PC-9 (cell line): ENCODE data around the gene CEP76. TPM values are rescaled to one million over a fixed set of nuclear protein-coding genes. Genes with fewer than 3 reads are reported as not detected.
A peak's percentile ranks its signal among the peaks of the same experiment; 100 is the strongest.

Experiments used
- BruUV-seq: library from RNA; stranded (reverse); fragments of 400-500 nt; replicated peaks from 2 replicates; lab custom pipeline; 2021; lab: Mats Ljungman, UMichigan
- CTCF ChIA-PET: fragments of 300-600 bp; sonication (Branson Sonifier 250); formaldehyde crosslinking; loops from one replicate; lab custom pipeline; 2022; ENCODE audit warnings: antibody characterized with exemption; lab: Charles Lee
- POLR2A ChIA-PET: fragments of 300-600 bp; sonication (Branson Sonifier 250); formaldehyde crosslinking; loops from one replicate; lab custom pipeline; 2022; ENCODE audit warnings: antibody characterized with exemption; ENCODE audit not compliant: unreplicated experiment; lab: Charles Lee
- DNase-seq, 2 experiments: peaks; one replicate each; pipeline versions ENCODE4 v3.0.0 to v3.0.0-alpha.2; 2015 to 2022; ENCODE audit warnings: mixed read lengths in 1 of 2
- H2AFZ ChIP-seq: fragments of 200-600 bp; sonication (generic); 2 replicates; pipeline ENCODE4 v1.8.1; 2017; ENCODE audit warnings: antibody characterized with exemption
- H3F3A ChIP-seq: fragments of 200-600 bp; sonication (generic); 2 replicates; pipeline ENCODE4 v1.8.1; 2017; ENCODE audit warnings: antibody characterized with exemption, mild to moderate bottlenecking, low read depth; ENCODE audit not compliant: insufficient read depth
- H3K27ac ChIP-seq: fragments of 200-600 bp; sonication (generic); 2 replicates; pipeline ENCODE4 v1.6.1; 2016; ENCODE audit warnings: mixed run types
- H3K27me3 ChIP-seq: fragments of 200-600 bp; sonication (generic); 2 replicates; pipeline ENCODE4 v1.6.1; 2016; ENCODE audit warnings: low read depth, mixed run types; ENCODE audit not compliant: insufficient read depth
- H3K36me3 ChIP-seq: fragments of 200-600 bp; sonication (generic); 2 replicates; pipeline ENCODE4 v1.6.1; 2016; ENCODE audit warnings: low read depth, mixed run types
- H3K4me1 ChIP-seq: fragments of 200-600 bp; sonication (generic); replicated peaks from 2 replicates; pipeline ENCODE4 v1.6.1; 2016; ENCODE audit warnings: mixed run types; ENCODE audit not compliant: insufficient read depth
- H3K4me2 ChIP-seq: fragments of 200-600 bp; sonication (generic); 2 replicates; pipeline ENCODE4 v1.6.1; 2017; ENCODE audit warnings: mixed run types
- H3K4me3 ChIP-seq: fragments of 200-600 bp; sonication (generic); 2 replicates; pipeline ENCODE4 v1.6.1; 2016; ENCODE audit warnings: mixed run types
- H3K79me2 ChIP-seq: fragments of 200-600 bp; sonication (generic); 2 replicates; pipeline ENCODE4 v1.6.1; 2017; ENCODE audit warnings: low read depth, mixed run types
- H3K9me2 ChIP-seq: fragments of 200-600 bp; sonication (generic); 2 replicates; pipeline ENCODE4 v1.8.1; 2017; ENCODE audit warnings: mild to moderate bottlenecking; ENCODE audit not compliant: insufficient read depth
- H3K9me3 ChIP-seq: fragments of 200-600 bp; sonication (generic); 2 replicates; pipeline ENCODE4 v1.8.1; 2016; ENCODE audit warnings: low read depth; ENCODE audit not compliant: insufficient read depth
- H4K20me1 ChIP-seq: fragments of 200-600 bp; sonication (generic); 2 replicates; pipeline ENCODE4 v1.8.1; 2017; ENCODE audit not compliant: insufficient read depth
- EZH2 ChIP-seq: fragments of 200-600 bp; sonication (generic); IDR thresholded peaks from 2 replicates; pipeline ENCODE4 v1.8.0; 2017; ENCODE audit warnings: antibody characterized with exemption, low read depth
- intact Hi-C: fragments of 100-400 bp; cut with micrococcal nuclease; formaldehyde crosslinking; loops from one replicate; pipeline ENCODE4 v1.10.0; 2022; ENCODE audit not compliant: unreplicated experiment
- total RNA-seq: library from RNA; stranded (reverse); gene quantifications from 2 replicates; pipeline ENCODE4 v1.2.3, GENCODE V29; 2021
- TF ChIP-seq, protein P1 (sequence below): fragments of 200-600 bp; sonication (generic); conservative IDR thresholded peaks from 2 replicates; pipeline ENCODE4 v1.6.1; 2017; ENCODE audit warnings: mixed run types, antibody characterized with exemption, mild to moderate bottlenecking, moderate library complexity

Gene CEP76
- total RNA-seq, 1 experiment from 2014 or later, result 14.5 TPM

DNA sequence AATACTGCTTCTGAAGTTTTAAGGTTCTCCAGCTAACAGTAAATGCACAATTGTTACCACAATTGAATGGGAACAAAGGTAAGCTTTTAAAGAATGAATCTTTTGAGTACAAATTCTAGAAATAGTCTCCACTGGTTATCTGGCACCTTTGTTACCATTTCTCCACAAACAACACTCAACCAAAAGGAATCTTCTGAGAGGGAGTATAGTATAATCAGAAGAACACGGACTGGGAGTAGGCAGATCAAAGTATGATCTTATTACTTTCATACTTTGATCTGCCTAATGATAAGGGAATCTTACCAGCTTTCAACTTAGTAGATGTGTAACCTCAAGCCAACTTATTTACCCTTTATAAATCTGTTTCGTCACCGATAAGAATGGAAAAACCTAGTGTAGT, 1.4 kb downstream of the CEP76 start:
- Histone ChIP-seq H3K79me2 (peaks cover 75% of the 10 kb centered on the region), H3K4me2 (peak overlapping the region; percentile 84), H3F3A (peaks cover 8% of the 10 kb centered on the region), H2AFZ (peak overlapping the region; percentile 96), H3K9me3 (no peaks in the 10 kb centered on the region), H3K9me2 (no peaks in the 10 kb centered on the region), H3K4me3 (peak overlapping the region; percentile 81), H3K4me1 (peaks cover 31% of the 10 kb centered on the region), H4K20me1 (peaks cover 3% of the 10 kb centered on the region; the same call in 1 of the 2 replicates), H3K27ac (peak overlapping the region; percentile 92), H3K36me3 (peaks cover 12% of the 10 kb centered on the region), H3K27me3 (no peaks in the 10 kb centered on the region)
- DNase-seq, result peak in 1 of 2 experiments; percentile 65
- no TSS peak for BruUV-seq
- ChIA-PET POLR2A (interaction anchor here (0.7 to 0.9 kb wide), 2 partner anchors 248 to 329 kb away, joined by 4 to 10 read pairs; no protein-coding TSS in a partner anchor), CTCF (interaction anchor here (0.8 kb wide), 1 partner anchor 459 kb away, joined by 3 read pairs; no protein-coding TSS in a partner anchor)
- intact Hi-C loops, result no loop called here
- no peak for TF ChIP-seq EZH2
- TF ChIP-seq, protein P1, sequence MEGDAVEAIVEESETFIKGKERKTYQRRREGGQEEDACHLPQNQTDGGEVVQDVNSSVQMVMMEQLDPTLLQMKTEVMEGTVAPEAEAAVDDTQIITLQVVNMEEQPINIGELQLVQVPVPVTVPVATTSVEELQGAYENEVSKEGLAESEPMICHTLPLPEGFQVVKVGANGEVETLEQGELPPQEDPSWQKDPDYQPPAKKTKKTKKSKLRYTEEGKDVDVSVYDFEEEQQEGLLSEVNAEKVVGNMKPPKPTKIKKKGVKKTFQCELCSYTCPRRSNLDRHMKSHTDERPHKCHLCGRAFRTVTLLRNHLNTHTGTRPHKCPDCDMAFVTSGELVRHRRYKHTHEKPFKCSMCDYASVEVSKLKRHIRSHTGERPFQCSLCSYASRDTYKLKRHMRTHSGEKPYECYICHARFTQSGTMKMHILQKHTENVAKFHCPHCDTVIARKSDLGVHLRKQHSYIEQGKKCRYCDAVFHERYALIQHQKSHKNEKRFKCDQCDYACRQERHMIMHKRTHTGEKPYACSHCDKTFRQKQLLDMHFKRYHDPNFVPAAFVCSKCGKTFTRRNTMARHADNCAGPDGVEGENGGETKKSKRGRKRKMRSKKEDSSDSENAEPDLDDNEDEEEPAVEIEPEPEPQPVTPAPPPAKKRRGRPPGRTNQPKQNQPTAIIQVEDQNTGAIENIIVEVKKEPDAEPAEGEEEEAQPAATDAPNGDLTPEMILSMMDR, result no peak

DNA sequence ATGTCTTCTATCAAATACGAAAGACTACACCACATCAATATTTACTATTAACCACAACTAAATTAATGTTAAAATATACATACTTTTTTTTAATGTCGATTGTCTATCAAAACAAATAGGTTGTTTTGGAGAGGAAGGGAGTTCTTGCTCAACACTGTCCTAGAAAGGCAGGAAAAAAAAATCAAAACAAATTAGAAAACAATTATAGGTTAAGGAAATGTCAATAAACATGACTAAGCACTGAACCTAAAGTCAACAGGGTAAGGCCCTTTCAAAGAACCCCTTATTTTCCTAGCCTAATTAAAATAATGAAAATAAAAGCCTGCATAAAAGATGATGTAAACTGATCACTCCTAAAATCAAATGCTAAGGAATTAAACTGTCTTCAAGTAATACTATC, 2.8 kb downstream of the CEP76 start:
- TF ChIP-seq, protein P1, result no peak
- no peak for TF ChIP-seq EZH2
- Histone ChIP-seq H2AFZ (no peak overlapping the region), H3K27ac (peak overlapping the region; percentile 31), H3F3A (peaks cover 13% of the 10 kb centered on the region), H3K9me2 (no peaks in the 10 kb centered on the region), H3K4me1 (peaks cover 31% of the 10 kb centered on the region), H3K79me2 (peaks cover 60% of the 10 kb centered on the region), H4K20me1 (peaks cover 3% of the 10 kb centered on the region; the same call in 1 of the 2 replicates), H3K4me2 (peak overlapping the region; percentile 84), H3K27me3 (no peaks in the 10 kb centered on the region), H3K4me3 (no peak overlapping the region), H3K9me3 (no peaks in the 10 kb centered on the region), H3K36me3 (peaks cover 12% of the 10 kb centered on the region)
- CTCF ChIA-PET, result no interaction called here
- intact Hi-C loops, result no loop called here
- DNase-seq, result peak in 1 of 2 experiments; percentile 50
- POLR2A ChIA-PET, result no interaction called here
- no TSS peak for BruUV-seq

DNA sequence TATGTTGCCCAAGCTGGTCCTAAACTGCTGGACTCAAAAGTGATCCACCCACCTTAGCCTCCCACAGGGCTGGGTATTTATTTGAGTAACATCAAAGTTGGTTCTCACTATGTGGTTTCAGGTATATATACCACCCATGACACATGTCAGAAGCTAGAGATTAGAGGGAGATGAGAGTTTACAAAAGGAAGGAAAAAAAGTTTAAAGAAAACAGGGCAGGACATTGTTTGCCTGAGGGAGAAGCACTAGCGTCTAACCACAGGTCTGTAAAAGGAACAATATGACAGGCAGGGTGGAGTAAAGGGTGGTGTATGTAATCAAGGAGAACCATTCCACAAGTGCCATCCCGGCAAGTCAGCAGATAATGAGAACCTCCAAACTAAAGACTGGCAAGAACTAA, 8.5 kb downstream of the CEP76 start:
- no peak overlapping the region for H3K27ac ChIP-seq
- DNase-seq, result peak; percentile 26 to 35
- H3K4me1 ChIP-seq, result no peaks in the 10 kb centered on the region
- TF ChIP-seq, protein P1, result no peak
- no peak for TF ChIP-seq EZH2
- H3K79me2 ChIP-seq, result peaks cover 8% of the 10 kb centered on the region; the same call in 1 of the 2 replicates
- no peak overlapping the region for H3K4me3 ChIP-seq
- ChIA-PET POLR2A (interaction anchor here (0.6 to 0.9 kb wide), 3 partner anchors 31 to 334 kb away, joined by 3 to 7 read pairs (median 3); no protein-coding TSS in a partner anchor), CTCF (no interaction called here)
- BruUV-seq, result no TSS peak
- intact Hi-C loops, result no loop called here
- H3K9me3 ChIP-seq, result no peaks in the 10 kb centered on the region
- no peaks in the 10 kb centered on the region for H3K27me3 ChIP-seq
- peaks cover 3% of the 10 kb centered on the region; the same call in 1 of the 2 replicates for H4K20me1 ChIP-seq
- H3K36me3 ChIP-seq, result peaks cover 8% of the 10 kb centered on the region
- no peak overlapping the region for H2AFZ ChIP-seq
- H3K4me2 ChIP-seq, result no peak overlapping the region
- H3F3A ChIP-seq, result peaks cover 5% of the 10 kb centered on the region
- no peaks in the 10 kb centered on the region for H3K9me2 ChIP-seq
